ENCODE results near the gene ESPNL. TPM values are rescaled to one million over a fixed set of nuclear protein-coding genes. Genes with fewer than 3 reads are reported as not detected.
A peak's percentile ranks its signal among the peaks of the same experiment; 100 is the strongest.

ESPNL gene
- total RNA-seq, 4 donors from 2014 or later = 0.13 to 0.29 TPM; not detected in 2

GRCh38 chr2:238104226-238104690, 4.1 kb downstream of the ESPNL start:
- TF ChIP-seq POLR2A (IDR thresholded peaks at IDR 0.05) = no peak
- TF ChIP-seq CTCF (IDR thresholded peaks at IDR 0.05) = no peak
- no peak overlapping the region for H3K4me3 ChIP-seq (ENCODE audit: low read depth, poor library complexity, severe bottlenecking)
- no peak for DNase-seq (ENCODE audit: low spot score in 2 of 2)
- 81% methylated on average over 10 to 14 of the region's 14 CpGs for WGBS, 2 donors
- intact Hi-C loops (cut with DNase I; ENCODE audit: low total_unique reads) = no loop called here

GRCh38 chr2:238104691-238105371, 4.7 kb downstream of the ESPNL start:
- no peak overlapping the region for H3K4me3 ChIP-seq (ENCODE audit: low read depth, poor library complexity, severe bottlenecking)
- 87% methylated on average over 21 of the region's 21 CpGs for WGBS, 2 donors
- intact Hi-C loops (cut with DNase I; ENCODE audit: low total_unique reads) = no loop called here
- no peak for TF ChIP-seq POLR2A (IDR thresholded peaks at IDR 0.05)
- no peak for TF ChIP-seq CTCF (IDR thresholded peaks at IDR 0.05)
- DNase-seq (ENCODE audit: low spot score in 2 of 2) = peak in 1 of 2 donors; percentile 68

GRCh38 chr2:238105506-238106338, 5.6 kb downstream of the ESPNL start:
- 80 to 83% methylated on average over 27 to 28 of the region's 28 CpGs for WGBS, 2 donors
- DNase-seq (ENCODE audit: low spot score in 2 of 2) = no peak
- no peak overlapping the region for H3K4me3 ChIP-seq (ENCODE audit: low read depth, poor library complexity, severe bottlenecking)
- intact Hi-C loops (cut with DNase I; ENCODE audit: low total_unique reads) = no loop called here
- no peak for TF ChIP-seq POLR2A (IDR thresholded peaks at IDR 0.05)
- TF ChIP-seq CTCF (IDR thresholded peaks at IDR 0.05) = no peak

GRCh38 chr2:238106339-238106697, 6.2 kb downstream of the ESPNL start:
- no peak overlapping the region for H3K4me3 ChIP-seq (ENCODE audit: low read depth, poor library complexity, severe bottlenecking)
- no peak for DNase-seq (ENCODE audit: low spot score in 2 of 2)
- 59 to 77% methylated on average over 13 of the region's 13 CpGs for WGBS, 2 donors
- TF ChIP-seq CTCF (IDR thresholded peaks at IDR 0.05) (no peak), POLR2A (IDR thresholded peaks at IDR 0.05) (no peak)
- intact Hi-C loops (cut with DNase I; ENCODE audit: low total_unique reads) = no loop called here

GRCh38 chr2:238106698-238107524, 6.8 kb downstream of the ESPNL start:
- intact Hi-C loops (cut with DNase I; ENCODE audit: low total_unique reads) = no loop called here
- TF ChIP-seq POLR2A (IDR thresholded peaks at IDR 0.05) (no peak), CTCF (IDR thresholded peaks at IDR 0.05) (no peak)
- no peak overlapping the region for H3K4me3 ChIP-seq (ENCODE audit: low read depth, poor library complexity, severe bottlenecking)
- 74 to 76% methylated on average over 26 to 27 of the region's 28 CpGs for WGBS, 2 donors
- DNase-seq (ENCODE audit: low spot score in 2 of 2) = peak in 1 of 2 donors; percentile 80

All from lower leg skin (tissue), 4 donors.